ENCODE data around the gene DDHD1. TPM values are rescaled to one million over a fixed set of nuclear protein-coding genes. Genes with fewer than 3 reads are reported as not detected.
A peak's percentile ranks its signal among the peaks of the same experiment; 100 is the strongest.

The DDHD1 gene
- total and polyA plus RNA-seq, 4 donors, result 20.9 to 54.4 (median 25.9) TPM

GRCh38 chr14:53038629-53039028 is 114.5 kb downstream of the DDHD1 start:
- no CpG with 5 or more reads among the region's 3 CpGs for WGBS (ENCODE audit: insufficient coverage)
- DNase-seq (ENCODE audit: low read depth in 4 of 6, low spot score in 6 of 6), result no peak
- H3K27me3 ChIP-seq (ENCODE audit: control insufficient read depth, insufficient read depth, low read length), result no peaks in the 10 kb centered on the region
- H3K4me1 ChIP-seq (ENCODE audit: control insufficient read depth, insufficient read depth, low read length), result peaks cover 4% of the 10 kb centered on the region
- H3K4me3 ChIP-seq (ENCODE audit: low read depth, low read length), result no peak overlapping the region
- peaks cover 2% of the 10 kb centered on the region for H3K9me3 ChIP-seq (ENCODE audit: control insufficient read depth, insufficient read depth, low read length)
- H3K27ac ChIP-seq (ENCODE audit: low read depth, low read length), result no peak overlapping the region
- peaks cover 3% of the 10 kb centered on the region for H3K36me3 ChIP-seq (ENCODE audit: control insufficient read depth, insufficient read depth, low read length)

GRCh38 chr14:53037016-53037415 is 116.1 kb downstream of the DDHD1 start:
- H3K27ac ChIP-seq (ENCODE audit: low read depth, low read length), result no peak overlapping the region
- H3K36me3 ChIP-seq (ENCODE audit: control insufficient read depth, insufficient read depth, low read length), result no peaks in the 10 kb centered on the region
- no peak for DNase-seq (ENCODE audit: low read depth in 4 of 6, low spot score in 6 of 6)
- H3K4me1 ChIP-seq (ENCODE audit: control insufficient read depth, insufficient read depth, low read length), result no peaks in the 10 kb centered on the region
- no peaks in the 10 kb centered on the region for H3K27me3 ChIP-seq (ENCODE audit: control insufficient read depth, insufficient read depth, low read length)
- H3K9me3 ChIP-seq (ENCODE audit: control insufficient read depth, insufficient read depth, low read length), result peaks cover 2% of the 10 kb centered on the region
- no peak overlapping the region for H3K4me3 ChIP-seq (ENCODE audit: low read depth, low read length)
- no CpG with 5 or more reads among the region's 1 CpG for WGBS (ENCODE audit: insufficient coverage)

DNA sequence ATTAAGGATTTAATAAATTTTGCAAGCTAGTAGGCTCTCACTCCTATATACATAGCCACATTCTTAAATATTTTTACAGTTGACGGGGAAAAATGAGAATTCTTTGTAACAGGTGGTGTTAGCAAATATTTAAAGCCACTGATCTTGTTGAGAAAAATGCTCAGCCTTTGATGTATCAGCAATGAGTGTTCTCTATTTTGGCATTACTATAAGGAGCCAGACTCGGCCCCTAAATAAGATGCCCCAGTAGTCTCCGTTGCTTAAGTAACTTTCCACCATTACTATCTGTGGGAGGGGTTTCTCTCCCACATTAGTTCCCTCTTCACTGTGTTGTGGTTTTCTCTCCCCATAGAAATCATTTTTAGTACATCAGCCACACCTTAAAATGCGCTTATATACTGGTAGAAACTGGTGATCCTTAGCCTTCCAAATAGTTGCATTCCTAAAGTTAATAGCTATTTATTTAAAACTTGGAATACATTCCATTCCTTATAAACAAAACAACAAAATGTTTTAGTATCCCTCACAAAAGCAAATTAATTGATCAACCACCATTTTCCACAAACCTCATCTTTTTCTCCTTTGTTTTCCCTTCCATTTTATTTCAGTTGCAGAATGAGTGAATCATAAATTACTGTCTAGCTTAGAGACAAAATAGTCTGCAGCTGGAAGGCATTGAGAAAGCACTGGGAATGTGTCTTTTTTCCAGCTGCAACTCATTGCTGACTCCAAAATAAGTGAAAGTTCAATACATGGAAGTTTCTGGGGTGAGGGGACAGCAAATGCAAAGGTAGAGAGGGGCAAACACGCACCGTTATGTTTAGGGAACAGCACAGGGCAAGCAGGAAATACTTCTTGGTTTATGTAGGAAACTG is 117.5 kb downstream of the DDHD1 start:
- Histone ChIP-seq H3K36me3 (ENCODE audit: control insufficient read depth, insufficient read depth, low read length) (no peaks in the 10 kb centered on the region), H3K27me3 (ENCODE audit: control insufficient read depth, insufficient read depth, low read length) (no peaks in the 10 kb centered on the region), H3K9me3 (ENCODE audit: control insufficient read depth, insufficient read depth, low read length) (peaks cover 2% of the 10 kb centered on the region), H3K4me1 (ENCODE audit: control insufficient read depth, insufficient read depth, low read length) (no peaks in the 10 kb centered on the region), H3K4me3 (ENCODE audit: low read depth, low read length) (no peak overlapping the region), H3K27ac (ENCODE audit: low read depth, low read length) (no peak overlapping the region)
- no peak for DNase-seq (ENCODE audit: low read depth in 4 of 6, low spot score in 6 of 6)
- 71% methylated on average over 2 of the region's 6 CpGs for WGBS (ENCODE audit: insufficient coverage)

DNA sequence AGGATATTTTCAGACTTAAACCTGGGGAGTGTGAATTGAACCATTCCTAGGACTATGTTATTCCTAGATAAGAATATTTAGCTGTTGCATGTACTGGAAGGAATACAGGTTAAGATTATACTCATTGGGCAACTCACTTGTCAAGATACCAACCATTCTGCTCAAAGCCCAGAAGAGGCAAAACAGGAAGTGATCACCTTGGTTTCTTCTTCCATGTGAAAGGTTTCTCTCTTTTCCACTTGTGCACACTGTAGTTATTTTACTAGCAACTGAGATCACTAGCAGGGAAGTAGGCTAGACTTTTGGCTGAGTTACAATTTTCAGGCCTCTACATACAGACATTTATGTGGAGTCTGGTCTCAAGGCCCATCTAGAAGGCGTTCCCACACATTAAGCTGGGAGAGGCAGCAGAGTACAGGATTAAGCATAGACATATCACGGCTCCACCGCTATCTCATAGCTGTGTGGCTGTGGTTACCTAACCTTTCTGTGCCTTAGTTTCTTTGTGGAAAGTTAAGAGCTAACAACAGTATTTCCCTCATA is 118.4 kb downstream of the DDHD1 start:
- no peak for DNase-seq (ENCODE audit: low read depth in 4 of 6, low spot score in 6 of 6)
- peaks cover 2% of the 10 kb centered on the region for H3K9me3 ChIP-seq (ENCODE audit: control insufficient read depth, insufficient read depth, low read length)
- H3K4me3 ChIP-seq (ENCODE audit: low read depth, low read length), result no peak overlapping the region
- H3K4me1 ChIP-seq (ENCODE audit: control insufficient read depth, insufficient read depth, low read length), result no peaks in the 10 kb centered on the region
- no peaks in the 10 kb centered on the region for H3K27me3 ChIP-seq (ENCODE audit: control insufficient read depth, insufficient read depth, low read length)
- H3K27ac ChIP-seq (ENCODE audit: low read depth, low read length), result peak overlapping the region; percentile 21
- H3K36me3 ChIP-seq (ENCODE audit: control insufficient read depth, insufficient read depth, low read length), result no peaks in the 10 kb centered on the region
- WGBS (ENCODE audit: insufficient coverage), result 95% methylated on average over 3 of the region's 3 CpGs

GRCh38 chr14:53034036-53034435 is 119.1 kb downstream of the DDHD1 start:
- Histone ChIP-seq H3K4me3 (ENCODE audit: low read depth, low read length) (no peak overlapping the region), H3K36me3 (ENCODE audit: control insufficient read depth, insufficient read depth, low read length) (no peaks in the 10 kb centered on the region), H3K9me3 (ENCODE audit: control insufficient read depth, insufficient read depth, low read length) (peaks cover 2% of the 10 kb centered on the region), H3K27me3 (ENCODE audit: control insufficient read depth, insufficient read depth, low read length) (no peaks in the 10 kb centered on the region), H3K27ac (ENCODE audit: low read depth, low read length) (peak overlapping the region; percentile 17), H3K4me1 (ENCODE audit: control insufficient read depth, insufficient read depth, low read length) (no peaks in the 10 kb centered on the region)
- WGBS (ENCODE audit: insufficient coverage), result 40% methylated on average over 1 of the region's 3 CpGs
- DNase-seq (ENCODE audit: low read depth in 4 of 6, low spot score in 6 of 6), result no peak

GRCh38 chr14:53032838-53033390 is 120.2 kb downstream of the DDHD1 start:
- H3K4me3 ChIP-seq (ENCODE audit: low read depth, low read length), result no peak overlapping the region
- DNase-seq (ENCODE audit: low read depth in 4 of 6, low spot score in 6 of 6), result no peak
- no CpG with 5 or more reads among the region's 1 CpG for WGBS (ENCODE audit: insufficient coverage)
- peak overlapping the region; percentile 52 for H3K27ac ChIP-seq (ENCODE audit: low read depth, low read length)
- H3K36me3 ChIP-seq (ENCODE audit: control insufficient read depth, insufficient read depth, low read length), result no peaks in the 10 kb centered on the region
- peaks cover 3% of the 10 kb centered on the region for H3K4me1 ChIP-seq (ENCODE audit: control insufficient read depth, insufficient read depth, low read length)
- no peaks in the 10 kb centered on the region for H3K9me3 ChIP-seq (ENCODE audit: control insufficient read depth, insufficient read depth, low read length)
- H3K27me3 ChIP-seq (ENCODE audit: control insufficient read depth, insufficient read depth, low read length), result no peaks in the 10 kb centered on the region

DNA sequence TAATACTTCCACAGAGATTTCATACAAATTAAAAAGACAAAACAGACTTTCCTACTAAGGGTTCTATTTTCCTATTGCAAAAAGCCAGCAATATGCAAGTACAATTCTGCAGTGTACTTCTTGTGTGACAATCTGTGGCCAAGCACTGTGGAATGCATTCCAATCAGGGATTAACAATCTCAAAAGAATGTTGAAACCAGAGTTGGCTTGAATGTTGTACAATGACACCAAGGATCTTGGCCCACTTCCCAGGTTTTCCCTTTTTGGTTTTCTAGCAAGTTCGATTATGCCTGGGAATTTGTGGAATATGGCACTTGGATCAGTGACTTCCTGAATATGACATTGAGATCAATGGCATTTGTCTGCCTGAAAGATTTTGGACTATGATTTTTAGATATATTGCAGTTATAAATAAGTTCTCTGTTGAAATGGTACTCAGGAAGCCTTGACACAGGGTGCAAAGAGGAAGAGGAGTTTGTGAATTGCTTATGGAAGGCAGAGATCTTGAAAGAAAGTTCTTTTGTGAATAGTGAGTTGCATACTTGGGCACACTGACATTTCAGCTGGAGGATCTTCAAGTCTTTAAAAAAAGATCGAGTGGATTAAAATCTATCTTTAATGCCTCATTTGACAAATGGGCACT is 120.8 kb downstream of the DDHD1 start:
- H3K9me3 ChIP-seq (ENCODE audit: control insufficient read depth, insufficient read depth, low read length), result no peaks in the 10 kb centered on the region
- no peak overlapping the region for H3K4me3 ChIP-seq (ENCODE audit: low read depth, low read length)
- peak overlapping the region; percentile 52 for H3K27ac ChIP-seq (ENCODE audit: low read depth, low read length)
- H3K4me1 ChIP-seq (ENCODE audit: control insufficient read depth, insufficient read depth, low read length), result peaks cover 4% of the 10 kb centered on the region
- WGBS (ENCODE audit: insufficient coverage), result 61% methylated on average over 2 of the region's 2 CpGs
- no peaks in the 10 kb centered on the region for H3K27me3 ChIP-seq (ENCODE audit: control insufficient read depth, insufficient read depth, low read length)
- no peaks in the 10 kb centered on the region for H3K36me3 ChIP-seq (ENCODE audit: control insufficient read depth, insufficient read depth, low read length)
- peak in 4 of 6 donors; percentile 26 to 84 (median 57) for DNase-seq (ENCODE audit: low read depth in 4 of 6, low spot score in 6 of 6)

DNA sequence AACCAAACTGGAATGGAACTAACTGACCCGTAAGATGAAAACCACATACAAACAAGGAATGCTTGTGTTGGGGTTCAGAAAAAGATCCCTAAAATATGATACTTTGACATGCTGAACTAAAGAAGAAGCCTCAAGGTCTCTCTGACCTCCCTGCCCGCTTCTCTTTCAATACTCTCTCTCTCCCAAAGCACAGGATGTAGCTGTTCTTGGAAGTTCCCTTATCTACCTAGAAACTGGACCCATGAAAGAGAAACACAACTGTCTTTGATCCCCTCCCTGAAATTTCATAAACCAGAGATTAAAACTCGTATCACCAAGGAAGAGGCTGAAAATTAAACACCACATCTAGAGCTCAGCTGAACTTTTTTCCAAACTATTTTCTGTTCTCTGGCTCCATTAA is 125.6 kb downstream of the DDHD1 start:
- no peak for DNase-seq (ENCODE audit: low read depth in 4 of 6, low spot score in 6 of 6)
- peak overlapping the region; percentile 70 for H3K27ac ChIP-seq (ENCODE audit: low read depth, low read length)

GRCh38 chr14:53027041-53027440 is 126.1 kb downstream of the DDHD1 start:
- H3K4me3 ChIP-seq (ENCODE audit: low read depth, low read length), result no peak overlapping the region
- H3K4me1 ChIP-seq (ENCODE audit: control insufficient read depth, insufficient read depth, low read length), result peaks cover 4% of the 10 kb centered on the region
- no CpG with 5 or more reads among the region's 1 CpG for WGBS (ENCODE audit: insufficient coverage)

More for the DNA sequence above, 125.6 kb downstream of the DDHD1 start:
- WGBS (ENCODE audit: insufficient coverage), result 100% methylated on average over 1 of the region's 3 CpGs
- no peak overlapping the region for H3K4me3 ChIP-seq (ENCODE audit: low read depth, low read length)
- no peaks in the 10 kb centered on the region for H3K27me3 ChIP-seq (ENCODE audit: control insufficient read depth, insufficient read depth, low read length)
- H3K4me1 ChIP-seq (ENCODE audit: control insufficient read depth, insufficient read depth, low read length), result peaks cover 4% of the 10 kb centered on the region
- H3K36me3 ChIP-seq (ENCODE audit: control insufficient read depth, insufficient read depth, low read length), result no peaks in the 10 kb centered on the region
- no peaks in the 10 kb centered on the region for H3K9me3 ChIP-seq (ENCODE audit: control insufficient read depth, insufficient read depth, low read length)

More at GRCh38 chr14:53027041-53027440, 126.1 kb downstream of the DDHD1 start:
- no peaks in the 10 kb centered on the region for H3K9me3 ChIP-seq (ENCODE audit: control insufficient read depth, insufficient read depth, low read length)
- H3K36me3 ChIP-seq (ENCODE audit: control insufficient read depth, insufficient read depth, low read length), result no peaks in the 10 kb centered on the region
- peak in 4 of 6 donors; percentile 21 to 76 (median 54) for DNase-seq (ENCODE audit: low read depth in 4 of 6, low spot score in 6 of 6)
- H3K27ac ChIP-seq (ENCODE audit: low read depth, low read length), result peak overlapping the region; percentile 70
- no peaks in the 10 kb centered on the region for H3K27me3 ChIP-seq (ENCODE audit: control insufficient read depth, insufficient read depth, low read length)
